Right renal pelvis (tissue), 4 donors: Measurements from ENCODE around the gene MTFP1. TPM values are rescaled to one million over a fixed set of nuclear protein-coding genes. Genes with fewer than 3 reads are reported as not detected.
"Not testable (repeated sequence)": the region's sequence is repeated elsewhere in the genome, so short reads cannot be mapped to it uniquely, and the experiment has no call there.

ENCODE experiments used
- DNase-seq, 4 donors: peaks; one replicate each; pipeline ENCODE4 v3.0.0-alpha.2; 2013; ENCODE audit warnings: low read depth in 4 of 4, low spot score in 3 of 4, missing footprints in 1 of 4
- polyA plus RNA-seq, 4 donors: library from polyadenylated mRNA; unstranded; fragments of 120-200 nt; gene quantifications; one replicate each; pipeline ENCODE4 v1.2.1, GENCODE V29; 2013; ENCODE audit not compliant: insufficient read length in 4 of 4

Gene MTFP1
- polyA plus RNA-seq, 4 donors, result 7.3 to 14.1 (median 7.8) TPM

DNA sequence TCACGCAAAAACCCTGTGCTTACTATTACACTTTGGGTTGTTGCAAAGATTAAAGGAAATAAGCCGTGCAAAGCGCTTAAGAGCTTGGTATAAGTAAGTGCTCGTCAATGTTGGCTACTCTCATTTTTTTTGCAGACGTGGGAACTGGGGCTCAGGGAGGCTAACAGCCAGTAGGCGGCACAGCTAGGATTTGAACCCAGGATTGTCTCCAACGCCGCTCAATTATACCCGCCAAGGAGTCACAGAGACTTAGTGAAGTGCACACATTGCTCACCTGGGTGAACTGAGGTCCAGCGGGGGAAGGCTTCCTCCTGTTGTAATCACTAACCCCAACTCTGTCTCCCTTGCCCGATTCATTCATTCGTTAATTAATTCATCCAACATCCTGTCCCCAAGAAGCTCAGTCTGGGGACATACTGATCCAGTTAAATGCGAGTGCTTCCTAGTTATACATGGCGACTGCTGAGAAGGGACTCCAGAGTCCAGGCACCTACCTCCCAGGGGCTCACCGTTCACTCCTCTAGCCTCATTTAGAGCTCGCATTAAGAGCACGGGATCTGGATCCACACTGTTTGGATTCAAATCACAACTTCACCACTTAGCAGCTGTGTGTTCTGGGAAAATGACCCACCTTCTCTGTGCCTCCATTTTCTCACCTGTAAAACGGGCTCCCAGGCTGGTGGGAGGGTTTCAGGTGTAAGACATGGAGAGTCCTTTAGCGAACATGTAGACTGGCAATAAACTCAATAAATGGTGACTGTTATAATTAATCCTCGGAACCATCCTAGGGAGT, 838 bp upstream of the MTFP1 start:
- no peak for DNase-seq

DNA sequence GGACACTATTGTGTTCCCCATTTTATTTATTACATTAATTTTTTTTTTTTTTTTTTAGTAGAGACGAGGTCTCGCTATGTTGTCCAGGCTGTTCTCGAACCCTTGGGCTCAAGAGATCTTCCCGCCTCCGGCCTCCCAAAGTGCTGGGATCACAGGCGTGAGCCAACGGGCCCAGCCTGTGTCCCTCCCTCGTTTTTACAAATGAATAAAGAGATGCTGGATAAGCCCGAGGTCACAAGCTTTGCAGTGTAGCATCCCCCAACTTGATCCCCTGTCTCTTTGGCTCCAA, 297 bp upstream of the MTFP1 start:
- no peak for DNase-seq

DNA sequence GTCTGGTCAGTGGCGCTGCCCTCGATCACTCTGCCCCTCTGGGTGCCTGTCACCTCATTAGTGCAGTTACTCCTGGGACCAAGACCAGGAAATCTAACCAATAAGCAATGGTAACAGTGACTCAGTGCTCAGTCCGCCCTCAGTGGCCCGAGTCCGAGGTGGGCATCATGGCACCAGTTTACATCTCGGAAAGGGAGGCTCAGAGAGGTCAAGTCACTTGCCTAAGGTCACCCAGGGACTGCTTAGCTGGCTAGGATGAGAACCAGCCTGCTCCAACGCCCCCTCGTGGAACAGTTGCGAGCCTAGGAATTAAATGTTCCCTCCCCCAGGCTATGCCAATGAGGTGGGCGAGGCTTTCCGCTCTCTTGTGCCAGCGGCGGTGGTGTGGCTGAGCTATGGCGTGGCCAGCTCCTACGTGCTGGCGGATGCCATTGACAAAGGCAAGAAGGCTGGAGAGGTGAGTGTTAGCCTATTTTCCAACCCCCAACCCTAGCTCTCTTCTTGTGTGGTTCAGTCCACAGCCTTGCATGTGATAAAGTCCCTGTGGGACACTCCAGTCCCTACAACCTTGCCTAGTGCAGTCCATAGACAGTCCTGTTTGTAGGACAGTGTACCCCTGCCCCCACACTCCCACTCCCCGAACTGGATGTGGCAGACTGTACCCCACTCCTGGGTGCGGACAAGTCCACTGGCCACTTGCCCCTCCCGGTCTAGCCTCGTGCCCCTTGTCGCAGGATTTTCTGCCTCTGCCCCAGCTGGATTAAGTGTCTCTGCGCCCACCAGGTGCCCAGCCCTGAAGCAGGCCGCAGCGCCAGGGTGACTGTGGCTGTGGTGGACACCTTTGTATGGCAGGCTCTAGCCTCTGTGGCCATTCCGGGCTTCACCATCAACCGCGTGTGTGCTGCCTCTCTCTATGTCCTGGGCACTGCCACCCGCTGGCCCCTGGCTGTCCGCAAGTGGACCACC, 1.1 kb downstream of the MTFP1 start:
- peak in 3 of 4 donors; percentile 62 to 70 (median 69) for DNase-seq

DNA sequence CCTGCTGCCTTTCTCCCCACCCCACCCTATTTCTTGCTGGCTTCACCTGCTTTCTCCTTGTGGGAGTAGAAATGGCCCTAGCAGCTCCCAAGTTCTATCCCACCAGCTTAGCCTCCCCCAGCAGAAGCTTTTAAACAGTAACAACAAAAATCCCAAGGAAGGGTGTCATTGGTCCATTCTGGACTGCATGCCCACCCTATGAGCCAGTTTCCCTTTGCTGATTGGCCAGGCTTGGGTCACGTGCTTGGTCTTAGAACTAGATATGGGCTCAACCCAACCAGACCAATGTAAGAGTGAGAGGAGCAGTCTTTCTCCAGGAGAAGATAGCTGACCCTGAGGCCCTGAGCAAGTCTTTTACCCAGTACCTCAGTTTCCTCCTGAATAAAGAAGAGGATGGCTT, 2.3 kb downstream of the MTFP1 start:
- DNase-seq, result no peak

DNA sequence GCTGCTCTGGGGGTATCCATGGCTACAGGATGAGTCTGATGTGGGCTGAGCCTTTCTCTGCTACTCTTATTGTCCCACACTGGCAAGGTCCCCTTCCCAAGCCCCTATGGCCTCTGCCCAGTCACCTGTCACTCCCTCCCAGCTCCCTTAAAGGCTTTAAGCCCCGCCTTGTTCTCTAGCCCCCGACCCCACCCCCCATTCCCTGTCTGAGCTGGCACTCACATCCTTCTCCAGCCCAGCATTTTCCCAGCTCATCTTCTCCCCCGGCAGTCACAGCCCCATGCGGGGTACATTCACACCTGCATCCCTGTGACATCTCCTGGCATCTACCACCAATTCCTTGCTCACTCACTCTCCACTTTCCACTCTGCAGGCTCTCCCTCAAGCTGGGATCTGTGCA, 4.3 kb downstream of the MTFP1 start:
- DNase-seq, result no peak

DNA sequence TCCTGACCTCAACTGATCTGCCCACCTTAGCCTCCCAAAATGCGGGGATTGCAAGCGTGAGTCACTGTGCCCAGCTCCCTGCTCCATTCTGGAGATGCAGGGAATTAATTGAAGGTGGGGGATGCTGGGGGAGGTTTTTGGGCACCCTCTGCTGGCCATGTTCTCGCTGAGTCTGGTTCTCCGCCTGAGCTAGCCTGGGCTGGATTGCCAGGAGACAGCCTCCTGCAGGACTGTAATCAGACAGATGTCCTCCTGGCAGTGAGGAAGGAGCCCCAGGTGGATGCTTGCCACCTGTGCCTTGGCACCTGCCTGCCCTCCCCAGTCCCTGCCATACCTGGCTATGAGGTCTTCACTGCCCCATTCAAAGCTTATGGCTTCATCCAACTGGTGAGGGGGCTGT, 5.4 kb downstream of the MTFP1 start:
- DNase-seq, result no peak

DNA sequence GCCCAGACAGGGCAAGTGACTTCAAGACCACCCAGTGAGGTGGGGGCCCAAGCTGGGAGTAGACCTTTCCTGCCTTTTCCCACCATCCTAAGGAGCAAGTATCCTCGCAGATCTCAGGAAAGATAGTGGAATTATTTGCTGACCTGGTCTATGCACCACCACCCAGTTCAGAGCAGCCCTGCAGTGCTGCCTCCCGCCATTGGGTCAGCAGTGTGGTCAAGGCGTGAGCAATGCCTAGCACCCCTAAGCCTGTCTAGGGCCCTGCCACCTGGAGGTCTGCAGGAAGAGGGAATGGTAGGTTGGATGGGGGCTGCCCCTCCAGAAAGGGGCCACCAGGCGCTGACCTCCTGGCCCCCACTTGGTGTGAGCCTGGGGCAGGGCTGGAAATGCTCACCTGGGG, 6.5 kb downstream of the MTFP1 start:
- no peak for DNase-seq

DNA sequence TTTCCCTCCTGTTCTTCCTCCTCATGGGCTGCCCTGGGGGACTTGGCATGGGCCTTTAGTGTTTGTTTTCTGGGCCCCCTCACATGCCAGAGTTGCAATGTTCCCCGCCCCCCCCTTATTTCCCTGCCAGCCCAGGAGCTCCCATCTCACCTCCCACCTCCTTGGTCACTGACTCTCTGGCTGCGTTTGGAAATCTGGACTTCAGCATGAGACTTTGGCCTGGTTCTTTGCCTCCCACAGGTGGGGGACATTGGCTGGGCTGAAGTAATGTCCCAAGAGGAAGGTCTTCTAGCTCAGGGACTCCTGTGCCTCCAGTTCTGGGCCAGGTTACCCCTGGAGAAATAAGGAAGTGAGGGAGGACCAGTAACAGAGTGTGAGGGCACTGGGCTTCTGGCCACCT, 7.0 kb downstream of the MTFP1 start:
- DNase-seq, result no peak

DNA sequence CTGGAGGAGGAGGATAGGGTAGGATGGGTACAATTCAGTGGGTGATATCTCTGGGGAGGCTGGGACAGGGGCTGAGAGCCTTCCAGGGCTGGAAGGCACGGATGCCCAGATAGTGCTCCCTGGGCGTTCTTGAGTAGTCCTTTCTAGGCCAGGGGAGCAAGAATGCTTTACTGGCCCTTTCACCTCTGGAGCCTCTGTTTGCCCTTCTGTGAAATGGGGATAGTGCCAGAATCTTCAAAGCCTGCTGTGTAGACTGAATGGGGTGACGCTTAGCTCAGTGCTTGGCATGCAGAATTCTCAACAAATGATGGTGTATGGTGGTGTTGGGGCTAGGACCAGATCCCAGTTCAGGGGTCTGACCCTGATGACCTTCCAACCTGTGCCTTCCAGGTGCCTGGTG, 7.7 kb downstream of the MTFP1 start:
- DNase-seq, result no peak

DNA sequence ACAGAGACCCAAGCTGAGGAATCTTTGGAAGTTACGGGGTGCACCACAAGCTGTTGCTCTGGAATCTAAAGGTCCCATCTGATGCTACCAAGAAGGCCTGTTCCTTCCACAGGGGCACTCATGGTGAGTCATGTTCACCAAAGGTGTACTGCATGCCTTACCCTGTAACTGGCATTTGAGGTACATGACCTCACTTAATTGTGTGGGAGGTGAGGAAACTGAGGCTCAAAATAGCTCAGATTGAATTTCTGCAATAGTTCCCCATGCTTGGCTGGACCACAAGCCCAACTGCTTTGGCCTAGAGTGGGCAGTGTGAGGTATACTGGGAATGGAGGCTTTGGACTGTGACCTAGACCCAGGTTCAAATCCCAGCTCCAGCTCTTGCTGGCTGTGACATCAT, 8.2 kb downstream of the MTFP1 start:
- no peak for DNase-seq

DNA sequence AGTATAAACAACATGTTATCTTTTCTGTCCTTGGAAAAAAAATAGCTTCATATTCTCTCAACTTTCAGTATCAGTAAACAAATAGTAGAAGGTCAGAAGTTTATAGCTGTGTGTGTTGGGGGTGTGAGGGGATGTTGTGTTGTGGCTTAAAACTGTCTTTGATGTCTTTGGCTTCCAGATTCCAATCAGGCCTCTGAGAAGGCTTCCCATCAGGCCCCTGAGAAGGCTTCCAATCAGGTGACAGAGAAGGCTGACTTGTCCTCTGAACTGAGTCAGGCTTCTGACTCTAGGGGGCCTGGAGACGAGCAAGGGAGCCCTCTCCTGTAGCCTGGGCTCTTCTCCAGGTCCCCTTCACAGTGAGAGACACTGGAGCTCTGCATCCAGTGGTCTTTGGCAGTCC, 9.3 kb downstream of the MTFP1 start:
- DNase-seq, result no peak

DNA sequence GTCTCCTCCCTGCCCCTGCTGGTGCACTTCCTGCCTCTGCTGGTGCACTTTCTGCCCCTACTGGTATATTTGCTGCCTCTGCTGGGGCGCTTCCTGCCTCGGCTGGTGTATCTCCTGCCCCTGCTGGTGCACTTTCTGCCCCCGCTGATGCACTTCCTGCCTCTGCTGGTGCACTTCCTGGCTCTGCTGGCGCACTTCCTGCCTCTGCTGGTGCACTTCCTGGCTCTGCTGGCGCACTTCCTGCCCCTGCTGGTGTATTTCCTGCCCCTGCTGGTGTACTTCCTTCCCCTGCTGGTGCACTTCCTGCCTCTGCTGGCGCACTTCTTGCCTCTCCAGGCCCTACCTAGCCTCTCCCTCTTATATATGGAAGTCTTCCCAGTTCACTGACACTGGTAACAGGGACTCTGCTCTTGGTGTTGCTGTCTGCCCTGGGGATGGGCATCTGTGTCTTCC, 10.1 kb downstream of the MTFP1 start:
- no peak for DNase-seq

DNA sequence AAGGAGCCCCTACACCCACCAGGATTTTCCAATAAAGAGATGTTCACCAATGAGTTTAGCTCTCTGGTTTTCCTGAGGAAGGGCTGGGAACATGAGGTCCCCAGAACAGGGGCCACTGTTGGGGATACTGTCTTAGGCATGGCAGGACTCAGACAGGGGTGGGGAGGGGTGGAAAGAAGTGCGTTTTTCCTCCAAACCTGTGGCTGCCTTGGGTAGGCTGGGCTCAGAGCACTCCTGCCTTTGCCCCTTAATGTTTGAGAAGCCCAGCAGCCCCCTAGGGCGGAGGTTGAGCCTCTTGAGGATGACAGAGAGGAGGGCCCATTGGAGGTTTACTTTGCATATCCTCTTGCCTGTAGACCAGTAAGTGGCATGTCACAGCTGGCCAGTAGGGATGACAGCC, 10.6 kb downstream of the MTFP1 start:
- no peak for DNase-seq

DNA sequence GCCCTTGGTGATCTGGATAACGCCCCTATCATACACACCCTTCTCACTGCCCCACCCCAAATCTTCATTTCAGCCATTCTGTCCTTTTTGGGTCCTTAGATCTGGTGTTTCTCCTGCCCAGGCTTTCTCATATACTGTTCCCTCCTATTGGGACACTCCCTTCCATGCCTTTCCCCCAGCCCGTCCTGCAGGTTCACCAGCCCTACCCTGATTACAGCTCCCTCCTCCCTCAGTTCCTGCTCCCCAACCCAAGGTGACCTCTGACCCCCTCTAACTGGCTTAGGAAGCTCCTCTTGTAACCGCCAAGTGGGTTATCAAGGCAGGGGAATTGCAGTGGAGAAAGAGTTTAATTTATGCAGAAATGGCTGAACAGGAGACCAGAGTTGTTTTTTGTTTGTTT, 13.0 kb downstream of the MTFP1 start:
- no peak for DNase-seq

DNA sequence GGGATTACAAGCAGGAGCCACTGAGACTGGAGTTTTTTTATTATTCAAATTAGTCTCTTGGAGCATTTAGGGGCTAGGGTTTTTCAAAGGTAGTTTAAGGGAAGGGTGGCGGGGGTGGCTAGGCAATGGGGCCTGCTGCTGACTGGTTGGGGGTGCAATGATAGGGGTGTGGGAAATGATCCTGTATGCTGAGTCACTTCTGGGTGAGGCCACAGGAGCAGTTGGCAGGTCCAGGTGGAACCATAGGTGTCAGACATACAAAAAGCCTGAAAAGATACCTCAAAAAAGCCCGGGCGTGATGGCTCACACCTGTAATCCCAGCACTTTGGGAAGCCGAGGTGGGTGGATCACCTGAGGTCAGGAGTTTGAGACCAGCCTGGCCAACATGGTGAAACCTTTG, 13.7 kb downstream of the MTFP1 start:
- no peak for DNase-seq

DNA sequence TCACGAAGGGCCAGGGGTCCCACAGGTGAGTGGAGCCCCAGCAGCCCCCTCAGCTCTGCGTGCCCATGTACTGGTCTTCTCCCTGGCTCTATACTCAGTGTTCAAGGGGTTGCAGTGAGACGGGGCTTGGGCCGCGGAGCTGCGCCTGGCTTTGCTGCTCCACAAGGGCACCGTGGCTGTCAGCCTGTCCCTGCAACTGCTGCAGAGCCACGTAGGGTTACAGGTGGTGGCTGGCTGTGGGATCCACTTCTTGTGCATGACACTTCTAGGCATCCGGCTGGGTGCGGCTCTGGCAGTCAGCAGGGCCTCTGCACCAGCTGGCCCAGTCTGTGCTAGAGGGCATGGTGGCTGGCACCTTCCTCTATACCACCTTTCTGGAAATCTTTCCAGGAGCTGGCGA, 14.3 kb downstream of the MTFP1 start:
- DNase-seq, result no peak

DNA sequence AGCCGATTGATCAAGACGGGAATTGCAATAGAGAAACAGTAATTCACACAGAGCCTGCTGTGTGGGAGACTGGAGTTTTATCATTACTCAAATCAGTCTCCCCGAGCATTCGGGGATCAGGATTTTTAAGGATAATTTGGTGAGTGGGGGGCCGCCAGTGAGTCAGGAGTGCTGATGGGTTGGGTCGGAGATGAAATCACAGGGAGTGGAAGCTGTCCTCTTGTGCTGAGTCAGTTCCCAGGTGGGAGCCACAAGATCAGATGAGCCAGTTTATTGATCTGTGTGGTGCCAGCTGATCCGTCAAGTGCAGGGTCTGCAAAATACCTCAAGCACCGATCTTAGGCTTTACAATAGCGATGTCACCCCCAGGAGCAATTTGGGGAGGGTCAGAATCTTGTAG, 15.5 kb downstream of the MTFP1 start:
- no peak for DNase-seq

DNA sequence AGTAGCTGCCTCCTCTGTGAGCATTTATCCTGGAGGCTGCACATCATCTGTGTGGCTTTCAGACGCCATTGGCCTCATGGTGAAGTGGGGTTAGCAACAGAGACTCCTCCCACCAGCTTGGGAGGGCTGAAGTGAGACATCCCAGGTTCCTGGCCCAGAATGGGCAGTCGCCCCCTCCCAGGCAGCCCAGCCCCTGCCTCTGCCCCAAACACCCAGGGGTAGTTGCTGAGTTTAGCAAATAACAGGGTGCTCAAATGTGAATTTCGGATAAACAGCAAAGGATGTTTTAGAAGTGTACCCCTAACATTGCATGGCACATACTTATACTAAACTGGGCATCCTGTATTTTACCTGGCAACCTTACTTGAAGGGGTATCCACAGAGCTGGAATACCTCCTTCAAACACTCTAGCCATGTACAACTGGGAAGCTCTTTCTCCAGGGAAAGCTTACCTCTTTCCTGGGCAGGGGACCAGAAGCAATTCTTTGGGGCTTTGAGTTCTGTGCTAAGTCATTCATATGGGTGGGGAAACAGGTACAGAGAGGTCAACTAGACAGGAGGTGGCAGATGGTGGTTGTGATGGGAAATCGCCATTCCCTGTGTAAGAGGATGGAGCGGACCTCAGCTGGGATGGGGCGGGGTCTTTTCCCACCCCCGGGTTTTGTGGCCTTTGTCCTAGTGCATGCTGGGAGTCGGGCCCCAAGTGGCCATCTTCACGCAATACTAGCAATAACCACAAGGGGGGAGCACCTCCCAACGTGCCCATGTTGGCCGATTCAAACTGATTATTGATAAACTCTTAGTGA, 19.3 kb downstream of the MTFP1 start:
- DNase-seq, result no peak

DNA sequence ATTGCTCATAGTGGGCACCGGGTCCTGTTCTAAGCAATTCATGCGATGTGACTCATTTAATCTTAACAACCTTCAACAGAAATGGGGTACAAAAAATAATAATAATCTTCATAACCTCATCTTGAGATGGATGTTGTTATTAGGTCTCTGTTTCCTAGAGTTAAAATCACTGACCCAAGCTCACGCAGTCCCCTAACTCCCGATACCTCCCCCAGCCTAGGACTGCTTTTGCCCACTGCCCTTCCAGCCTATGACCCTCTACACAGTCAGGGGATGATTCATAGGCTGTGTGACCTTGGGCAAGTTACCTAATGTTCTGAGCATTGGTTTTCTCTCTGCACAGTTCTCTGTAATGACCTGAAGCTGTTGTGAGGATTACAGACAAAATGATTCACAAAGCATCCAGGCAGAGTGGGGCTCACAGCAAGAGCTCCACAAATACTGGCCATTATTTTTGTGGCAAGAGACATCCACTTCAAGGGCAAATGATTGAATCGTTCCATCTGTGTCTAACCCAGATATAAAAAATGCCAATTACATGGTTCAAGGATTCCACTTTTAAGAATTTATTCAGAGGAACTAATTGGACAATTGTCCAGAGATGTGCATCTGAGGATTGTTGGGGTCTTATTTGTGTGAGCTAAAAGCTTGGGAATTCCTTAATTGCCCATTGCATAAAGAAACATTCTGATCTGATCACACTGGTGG, 20.0 kb downstream of the MTFP1 start:
- no peak for DNase-seq

DNA sequence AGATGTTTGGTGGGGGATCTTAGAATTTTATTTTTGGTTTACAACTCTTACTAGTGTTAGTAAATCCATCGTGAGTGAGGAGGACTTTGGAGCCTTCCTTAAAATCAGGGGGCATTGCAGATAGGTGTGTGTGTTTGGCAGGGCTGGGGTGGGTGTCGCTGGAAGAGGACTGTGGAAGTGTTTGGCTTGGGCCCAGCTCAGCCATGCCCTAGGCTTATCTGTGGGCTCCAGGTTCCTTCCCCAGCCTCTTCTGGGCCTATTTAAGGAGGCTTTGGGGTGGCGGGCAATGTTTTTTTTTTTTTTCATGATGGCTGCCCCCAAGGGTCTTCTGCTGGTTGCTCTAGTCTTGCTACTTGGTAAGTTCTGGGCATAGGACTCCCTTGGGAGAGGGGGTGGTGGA, 22.1 kb downstream of the MTFP1 start:
- no peak for DNase-seq

DNA sequence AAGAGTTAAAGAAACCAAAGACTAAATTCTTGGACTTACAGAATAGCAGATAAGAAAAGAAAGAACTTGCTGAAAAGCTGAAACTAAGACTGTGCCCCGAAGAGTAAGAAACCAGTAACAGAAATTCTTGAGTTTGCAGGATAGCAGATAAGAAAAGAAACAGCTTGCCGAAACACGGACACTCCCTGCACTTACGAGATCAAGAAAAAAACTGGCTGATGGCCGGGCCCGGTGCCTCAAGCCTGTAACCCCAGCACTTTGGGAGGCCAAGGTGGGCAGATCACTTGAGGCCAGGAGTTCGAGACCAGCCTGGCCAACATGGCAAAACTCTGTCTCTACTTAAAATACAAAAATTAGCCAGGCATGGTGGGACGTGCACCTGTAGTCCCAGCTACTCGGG, 25.9 kb downstream of the MTFP1 start:
- not testable (repeated sequence) for DNase-seq
